ENCODE results near the gene OXCT1. TPM values are rescaled to one million over a fixed set of nuclear protein-coding genes. Genes with fewer than 3 reads are reported as not detected.

OXCT1 gene
- total and polyA plus RNA-seq, 2 donors (not counting 3 experiments of a cell fraction or from before 2014, with no cell fraction given), result 12.8 to 37.4 TPM

DNA sequence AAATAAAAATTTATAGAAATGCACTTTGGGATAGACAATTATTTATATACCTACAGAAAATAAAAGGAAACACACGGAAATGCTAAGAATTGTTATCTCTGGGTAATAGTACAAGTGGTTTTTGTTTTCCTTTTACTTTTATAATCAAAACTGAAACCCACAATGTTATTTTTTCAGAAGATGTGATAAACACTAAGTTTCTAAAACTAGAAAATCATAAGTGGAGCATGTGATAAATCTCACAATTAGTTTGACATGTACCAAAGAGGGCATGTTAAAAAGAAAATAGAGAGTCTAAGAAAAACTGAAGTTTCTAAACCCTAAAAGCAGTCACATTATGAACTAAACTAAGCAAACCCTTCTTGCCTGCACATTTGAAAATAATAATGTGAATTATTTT, 61.1 kb downstream of the OXCT1 start:
- ChIA-PET POLR2A (no interaction called here), CTCF (interaction anchor here (1.2 to 2.5 kb wide), 3 partner anchors 10 to 35 kb away, joined by 4 to 14 read pairs (median 4); no protein-coding TSS in a partner anchor)
- no peak for DNase-seq (ENCODE audit: low read depth, low spot score)
- no peaks in the 10 kb centered on the region for H3K9me1 ChIP-seq (replicated peaks; ENCODE audit: control insufficient read depth, extremely low read depth, insufficient read depth, low read length)
- FAIRE-seq, result no peak
- no peaks in the 10 kb centered on the region for H3K79me2 ChIP-seq (ENCODE audit: control insufficient read depth, insufficient read depth, low read length)
- no peak overlapping the region for H3K9ac ChIP-seq (replicated peaks; ENCODE audit: extremely low read depth, insufficient read depth, low read length)
- BruUV-seq (replicated peaks), result no TSS peak
- intact Hi-C loops (cut with micrococcal nuclease), result no loop called here
- no peaks in the 10 kb centered on the region for H4K20me1 ChIP-seq (replicated peaks; ENCODE audit: control insufficient read depth, extremely low read depth, insufficient read depth, low read length)
- no peak for TF ChIP-seq POLR2AphosphoS5 (IDR thresholded peaks at IDR 0.05; ENCODE audit: insufficient read depth, low read depth, low read length)
- no peak for TF ChIP-seq EZH2 (IDR thresholded peaks at IDR 0.05; ENCODE audit: borderline replicate concordance, low read depth, low read length, severe bottlenecking)
- no peak for TF ChIP-seq MYC (IDR thresholded peaks at IDR 0.05; ENCODE audit: low read depth, low read length)
- no peak for TF ChIP-seq POLR2A (IDR thresholded peaks at IDR 0.05; ENCODE audit: low read depth, low read length)
- no peak for TF ChIP-seq GATA2 (IDR thresholded peaks at IDR 0.05; ENCODE audit: insufficient read depth, insufficient read length, low read depth, low read length)
- TF ChIP-seq, protein P1, sequence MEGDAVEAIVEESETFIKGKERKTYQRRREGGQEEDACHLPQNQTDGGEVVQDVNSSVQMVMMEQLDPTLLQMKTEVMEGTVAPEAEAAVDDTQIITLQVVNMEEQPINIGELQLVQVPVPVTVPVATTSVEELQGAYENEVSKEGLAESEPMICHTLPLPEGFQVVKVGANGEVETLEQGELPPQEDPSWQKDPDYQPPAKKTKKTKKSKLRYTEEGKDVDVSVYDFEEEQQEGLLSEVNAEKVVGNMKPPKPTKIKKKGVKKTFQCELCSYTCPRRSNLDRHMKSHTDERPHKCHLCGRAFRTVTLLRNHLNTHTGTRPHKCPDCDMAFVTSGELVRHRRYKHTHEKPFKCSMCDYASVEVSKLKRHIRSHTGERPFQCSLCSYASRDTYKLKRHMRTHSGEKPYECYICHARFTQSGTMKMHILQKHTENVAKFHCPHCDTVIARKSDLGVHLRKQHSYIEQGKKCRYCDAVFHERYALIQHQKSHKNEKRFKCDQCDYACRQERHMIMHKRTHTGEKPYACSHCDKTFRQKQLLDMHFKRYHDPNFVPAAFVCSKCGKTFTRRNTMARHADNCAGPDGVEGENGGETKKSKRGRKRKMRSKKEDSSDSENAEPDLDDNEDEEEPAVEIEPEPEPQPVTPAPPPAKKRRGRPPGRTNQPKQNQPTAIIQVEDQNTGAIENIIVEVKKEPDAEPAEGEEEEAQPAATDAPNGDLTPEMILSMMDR (IDR thresholded peaks at IDR 0.05; ENCODE audit: extremely low read depth in 1 of 2, insufficient read depth in 1 of 2, low read depth in 1 of 2, low read length in 2 of 2), result no peak
- TF ChIP-seq JUN (IDR thresholded peaks at IDR 0.05; ENCODE audit: borderline replicate concordance, insufficient read depth, insufficient read length, low read depth), result no peak
- TF ChIP-seq, protein P2, sequence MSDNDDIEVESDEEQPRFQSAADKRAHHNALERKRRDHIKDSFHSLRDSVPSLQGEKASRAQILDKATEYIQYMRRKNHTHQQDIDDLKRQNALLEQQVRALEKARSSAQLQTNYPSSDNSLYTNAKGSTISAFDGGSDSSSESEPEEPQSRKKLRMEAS (IDR thresholded peaks at IDR 0.05; ENCODE audit: insufficient read depth, insufficient read length), result no peak
- TF ChIP-seq FOS (IDR thresholded peaks at IDR 0.05; ENCODE audit: borderline replicate concordance, insufficient read depth, low read length), result no peak
- no peak overlapping the region for H3K4me3 ChIP-seq (replicated peaks in 1 of 3; ENCODE audit: insufficient read depth in 1 of 3, low read depth in 1 of 3, low read length in 3 of 3)
- H3K27me3 ChIP-seq (ENCODE audit: control insufficient read depth in 2 of 2, insufficient read depth in 2 of 2, low read length in 2 of 2), result no peaks in the 10 kb centered on the region
- peak overlapping the region; percentile 49 for H3K4me2 ChIP-seq (ENCODE audit: insufficient read depth, low read length)
- no peak overlapping the region for H2AFZ ChIP-seq (ENCODE audit: low read depth, low read length)
- no peaks in the 10 kb centered on the region for H3K36me3 ChIP-seq (ENCODE audit: control insufficient read depth in 2 of 2, extremely low read depth in 1 of 2, insufficient read depth in 2 of 2, low read length in 2 of 2)
- no peaks in the 10 kb centered on the region for H3K9me3 ChIP-seq (replicated peaks; ENCODE audit: control insufficient read depth, insufficient read depth, low read length)
- no peak overlapping the region for H3K27ac ChIP-seq (ENCODE audit: insufficient read depth, low read depth, low read length)
- peaks cover 24% of the 10 kb centered on the region for H3K4me1 ChIP-seq (ENCODE audit: control insufficient read depth, extremely low read depth, insufficient read depth, low read length)
- dilution Hi-C loops (cut with MboI; ENCODE audit: extremely low pct_ligation_motif_present, low sequenced_read_pairs), result no loop called here
